Testis (tissue), 2 donors: ENCODE data around the gene SCAPER.

ENCODE experiments used
- CTCF ChIP-seq, 3 experiments: fragments of 450-650 bp in 2 of 3; fragments of 200-600 bp in 1 of 3; sonication (generic) in 1 of 3; IDR thresholded peaks; one replicate each; pipeline ENCODE4 v1.5.1; 2016 to 2019; ENCODE audit warnings: antibody characterized with exemption in 3 of 3, mild to moderate bottlenecking in 2 of 3, moderate library complexity in 1 of 3
- POLR2A ChIP-seq: fragments of 450-650 bp; IDR thresholded peaks from one replicate; pipeline ENCODE4 v1.6.1; 2017; ENCODE audit warnings: antibody characterized with exemption, mild to moderate bottlenecking, moderate library complexity

GRCh38 chr15:76391847-76392246 lies 513.3 kb downstream of the SCAPER start:
- TF ChIP-seq CTCF (IDR thresholded peaks at IDR 0.05): no peak
- no peak for TF ChIP-seq POLR2A
